Measurements from ENCODE around the gene ECE1.
"Not testable (repeated sequence)": the region's sequence is repeated elsewhere in the genome, so short reads cannot be mapped to it uniquely, and the experiment has no call there.

The ECE1 gene

GRCh38 chr1:21228224-21228623, 62.0 kb downstream of the ECE1 start:
- H3K27me3 ChIP-seq (ENCODE audit: insufficient read depth, low read length); H3K4me3 ChIP-seq (ENCODE audit: low read length); H3K9me3 ChIP-seq (ENCODE audit: insufficient read depth, low read depth, low read length); H3K9ac ChIP-seq (ENCODE audit: low read depth, low read length); H3K4me1 ChIP-seq (ENCODE audit: insufficient read depth, low read length); H3K27ac ChIP-seq (ENCODE audit: low read depth, low read length): not testable (repeated sequence)
- peaks cover 13% of the 10 kb centered on the region for H3K36me3 ChIP-seq (ENCODE audit: insufficient read depth, low read length)
- WGBS, result 97% methylated on average over 7 of the region's 7 CpGs

- H3K36me3 ChIP-seq (ENCODE audit: insufficient read depth, low read length), result peaks cover 18% of the 10 kb centered on the region
- no peak overlapping the region for H3K9ac ChIP-seq (ENCODE audit: low read depth, low read length)
- no peaks in the 10 kb centered on the region for H3K9me3 ChIP-seq (ENCODE audit: insufficient read depth, low read depth, low read length)
- no peaks in the 10 kb centered on the region for H3K4me1 ChIP-seq (ENCODE audit: insufficient read depth, low read length)
- H3K4me3 ChIP-seq (ENCODE audit: low read length), result no peak overlapping the region
- no peak overlapping the region for H3K27ac ChIP-seq (ENCODE audit: low read depth, low read length)
- no peaks in the 10 kb centered on the region for H3K27me3 ChIP-seq (ENCODE audit: insufficient read depth, low read length)
- 95% methylated on average over 33 of the region's 33 CpGs for WGBS
Measured at GRCh38 chr1:21225065-21225464, 65.2 kb downstream of the ECE1 start.

- Histone ChIP-seq H3K27me3 (ENCODE audit: insufficient read depth, low read length) (no peaks in the 10 kb centered on the region), H3K9me3 (ENCODE audit: insufficient read depth, low read depth, low read length) (no peaks in the 10 kb centered on the region), H3K9ac (ENCODE audit: low read depth, low read length) (no peak overlapping the region), H3K4me1 (ENCODE audit: insufficient read depth, low read length) (no peaks in the 10 kb centered on the region), H3K36me3 (ENCODE audit: insufficient read depth, low read length) (peaks cover 18% of the 10 kb centered on the region), H3K4me3 (ENCODE audit: low read length) (no peak overlapping the region), H3K27ac (ENCODE audit: low read depth, low read length) (no peak overlapping the region)
- 86% methylated on average over 7 of the region's 7 CpGs for WGBS
Measured at GRCh38 chr1:21220815-21221214, 69.4 kb downstream of the ECE1 start.

DNA sequence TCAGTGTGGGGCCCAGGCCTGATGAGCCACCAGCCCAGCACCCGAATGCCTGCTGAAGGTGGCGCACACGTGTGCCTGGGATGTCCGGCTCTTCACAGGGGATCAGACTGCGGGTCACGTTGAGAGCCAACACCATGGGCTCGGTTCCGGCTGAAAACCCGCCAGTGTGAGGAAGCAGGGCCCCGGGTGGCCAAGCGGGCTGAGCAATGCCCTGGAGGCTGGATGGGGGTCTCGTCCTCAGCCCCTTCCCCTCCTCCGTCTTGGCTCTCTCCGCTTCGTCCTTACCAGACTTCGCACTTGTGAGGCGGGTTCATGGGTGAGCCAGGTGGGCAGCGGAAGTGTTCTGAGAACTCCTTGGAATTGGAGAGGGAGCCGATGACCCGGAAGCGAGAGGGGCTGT, 70.6 kb downstream of the ECE1 start:
- WGBS, result 96% methylated on average over 21 of the region's 21 CpGs
- Histone ChIP-seq H3K27ac (ENCODE audit: low read depth, low read length) (no peak overlapping the region), H3K9me3 (ENCODE audit: insufficient read depth, low read depth, low read length) (no peaks in the 10 kb centered on the region), H3K4me3 (ENCODE audit: low read length) (no peak overlapping the region), H3K9ac (ENCODE audit: low read depth, low read length) (no peak overlapping the region), H3K27me3 (ENCODE audit: insufficient read depth, low read length) (no peaks in the 10 kb centered on the region), H3K4me1 (ENCODE audit: insufficient read depth, low read length) (no peaks in the 10 kb centered on the region), H3K36me3 (ENCODE audit: insufficient read depth, low read length) (peaks cover 11% of the 10 kb centered on the region)

DNA sequence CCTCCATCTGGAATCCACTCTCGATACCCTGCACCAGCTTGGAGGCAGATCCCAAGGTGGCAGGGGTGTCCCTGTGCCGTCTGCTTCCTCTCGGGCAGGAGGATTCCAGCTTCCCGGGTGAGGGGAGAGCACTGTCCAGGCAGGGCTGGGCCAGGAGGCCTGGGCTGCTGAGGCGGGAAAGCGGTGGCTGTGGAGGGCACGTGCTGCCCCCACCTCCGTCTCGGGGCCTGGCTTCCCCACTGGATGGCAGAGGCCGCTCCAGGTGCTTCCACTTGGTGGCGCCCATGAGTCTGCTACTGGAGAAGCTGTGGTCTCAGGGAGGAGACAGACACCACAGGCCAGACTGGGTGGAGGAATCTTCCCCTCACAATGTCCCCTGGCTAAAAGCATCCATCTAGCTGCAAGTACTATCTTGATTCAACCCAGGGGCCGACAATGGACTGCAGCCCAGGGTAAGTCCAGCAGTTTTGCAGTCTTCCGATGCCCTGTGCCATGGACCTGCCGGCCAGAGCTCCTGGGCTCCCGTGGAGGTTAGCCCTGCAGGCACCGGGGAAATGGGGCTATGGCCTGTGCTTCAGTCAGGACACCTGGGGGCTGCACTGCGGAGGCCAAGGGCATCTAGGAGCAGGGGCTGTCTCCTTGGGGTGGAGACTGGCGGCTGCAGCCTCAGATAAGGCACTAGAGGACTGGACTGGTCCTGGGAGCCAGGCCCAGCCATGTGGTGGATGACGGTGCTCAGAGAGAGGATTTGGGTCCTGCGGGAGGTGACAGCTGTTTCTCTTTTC, 72.3 kb downstream of the ECE1 start:
- H3K4me1 ChIP-seq (ENCODE audit: insufficient read depth, low read length), result no peaks in the 10 kb centered on the region
- 83% methylated on average over 20 of the region's 20 CpGs for WGBS
- H3K36me3 ChIP-seq (ENCODE audit: insufficient read depth, low read length), result peaks cover 8% of the 10 kb centered on the region; the same call in 1 of the 2 replicates
- no peaks in the 10 kb centered on the region for H3K9me3 ChIP-seq (ENCODE audit: insufficient read depth, low read depth, low read length)
- H3K27me3 ChIP-seq (ENCODE audit: insufficient read depth, low read length), result no peaks in the 10 kb centered on the region
- H3K4me3 ChIP-seq (ENCODE audit: low read length), result no peak overlapping the region
- H3K27ac ChIP-seq (ENCODE audit: low read depth, low read length), result no peak overlapping the region
- H3K9ac ChIP-seq (ENCODE audit: low read depth, low read length), result no peak overlapping the region

GRCh38 chr1:21216835-21217811, 73.1 kb downstream of the ECE1 start:
- 80% methylated on average over 19 of the region's 19 CpGs for WGBS

DNA sequence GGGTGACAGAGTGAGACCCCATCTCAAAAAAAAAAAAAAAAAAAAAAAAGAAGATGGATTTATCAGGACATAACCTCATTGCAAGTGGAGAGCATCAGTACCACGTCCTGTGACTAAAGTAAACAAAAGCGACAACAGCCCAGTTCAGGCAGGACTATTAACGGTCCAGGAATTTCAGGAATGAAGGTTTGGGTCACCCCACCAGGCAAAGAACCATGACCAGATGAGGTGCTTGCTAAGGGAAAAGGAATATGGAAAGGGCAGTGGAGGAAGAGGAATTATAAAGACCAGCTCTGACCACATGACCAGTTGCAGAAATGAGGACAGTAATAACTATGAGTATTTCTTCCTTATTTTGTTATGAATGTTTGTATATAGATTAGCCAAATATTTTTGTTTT, 78.1 kb downstream of the ECE1 start:
- Histone ChIP-seq H3K36me3 (ENCODE audit: insufficient read depth, low read length) (no peaks in the 10 kb centered on the region), H3K27me3 (ENCODE audit: insufficient read depth, low read length) (no peaks in the 10 kb centered on the region), H3K27ac (ENCODE audit: low read depth, low read length) (no peak overlapping the region), H3K4me1 (ENCODE audit: insufficient read depth, low read length) (no peaks in the 10 kb centered on the region), H3K4me3 (ENCODE audit: low read length) (no peak overlapping the region), H3K9ac (ENCODE audit: low read depth, low read length) (no peak overlapping the region), H3K9me3 (ENCODE audit: insufficient read depth, low read depth, low read length) (no peaks in the 10 kb centered on the region)
- 62% methylated on average over 3 of the region's 3 CpGs for WGBS

More at GRCh38 chr1:21216835-21217811, 73.1 kb downstream of the ECE1 start:
- Histone ChIP-seq H3K27me3 (ENCODE audit: insufficient read depth, low read length) (no peaks in the 10 kb centered on the region), H3K4me3 (ENCODE audit: low read length) (no peak overlapping the region), H3K9me3 (ENCODE audit: insufficient read depth, low read depth, low read length) (no peaks in the 10 kb centered on the region), H3K27ac (ENCODE audit: low read depth, low read length) (no peak overlapping the region), H3K36me3 (ENCODE audit: insufficient read depth, low read length) (peaks cover 8% of the 10 kb centered on the region; the same call in 1 of the 2 replicates), H3K9ac (ENCODE audit: low read depth, low read length) (no peak overlapping the region), H3K4me1 (ENCODE audit: insufficient read depth, low read length) (no peaks in the 10 kb centered on the region)

DNA sequence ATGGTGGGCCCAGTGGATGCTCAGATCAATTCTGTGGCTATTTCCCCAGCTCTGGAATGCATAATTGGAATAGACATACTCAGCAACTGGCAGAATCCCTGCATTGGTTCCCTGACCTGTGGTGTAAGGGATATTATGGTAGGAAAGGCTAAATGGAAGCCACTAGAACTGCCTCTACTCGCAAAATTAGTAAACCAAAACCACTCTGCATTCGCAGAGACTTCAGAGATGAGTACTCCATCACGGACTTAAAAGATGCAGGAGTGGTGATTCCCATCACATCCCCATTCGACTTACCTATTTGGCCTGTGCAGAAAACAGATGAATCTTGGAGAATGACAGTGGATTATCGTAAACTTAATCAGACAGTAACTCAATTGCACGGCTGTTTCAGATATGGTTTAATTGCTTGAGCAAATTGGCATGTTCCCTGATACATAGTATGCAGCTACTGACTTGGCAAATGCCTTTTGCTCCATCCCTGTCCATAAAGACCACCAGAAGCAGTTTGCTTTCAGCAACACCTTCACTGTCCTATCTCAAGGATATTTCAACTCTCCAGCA, 82.0 kb downstream of the ECE1 start:
- H3K4me1 ChIP-seq (ENCODE audit: insufficient read depth, low read length); H3K27me3 ChIP-seq (ENCODE audit: insufficient read depth, low read length); H3K4me3 ChIP-seq (ENCODE audit: low read length); H3K9me3 ChIP-seq (ENCODE audit: insufficient read depth, low read depth, low read length); H3K27ac ChIP-seq (ENCODE audit: low read depth, low read length); H3K9ac ChIP-seq (ENCODE audit: low read depth, low read length); H3K36me3 ChIP-seq (ENCODE audit: insufficient read depth, low read length): not testable (repeated sequence)
- 91% methylated on average over 6 of the region's 6 CpGs for WGBS

GRCh38 chr1:21206117-21206516, 84.1 kb downstream of the ECE1 start:
- WGBS, result 100% methylated on average over 2 of the region's 2 CpGs
- no peaks in the 10 kb centered on the region for H3K36me3 ChIP-seq (ENCODE audit: insufficient read depth, low read length)
- H3K27me3 ChIP-seq (ENCODE audit: insufficient read depth, low read length), result no peaks in the 10 kb centered on the region
- no peaks in the 10 kb centered on the region for H3K9me3 ChIP-seq (ENCODE audit: insufficient read depth, low read depth, low read length)
- H3K27ac ChIP-seq (ENCODE audit: low read depth, low read length), result no peak overlapping the region
- H3K9ac ChIP-seq (ENCODE audit: low read depth, low read length), result no peak overlapping the region
- H3K4me3 ChIP-seq (ENCODE audit: low read length), result no peak overlapping the region
- H3K4me1 ChIP-seq (ENCODE audit: insufficient read depth, low read length), result no peaks in the 10 kb centered on the region

DNA sequence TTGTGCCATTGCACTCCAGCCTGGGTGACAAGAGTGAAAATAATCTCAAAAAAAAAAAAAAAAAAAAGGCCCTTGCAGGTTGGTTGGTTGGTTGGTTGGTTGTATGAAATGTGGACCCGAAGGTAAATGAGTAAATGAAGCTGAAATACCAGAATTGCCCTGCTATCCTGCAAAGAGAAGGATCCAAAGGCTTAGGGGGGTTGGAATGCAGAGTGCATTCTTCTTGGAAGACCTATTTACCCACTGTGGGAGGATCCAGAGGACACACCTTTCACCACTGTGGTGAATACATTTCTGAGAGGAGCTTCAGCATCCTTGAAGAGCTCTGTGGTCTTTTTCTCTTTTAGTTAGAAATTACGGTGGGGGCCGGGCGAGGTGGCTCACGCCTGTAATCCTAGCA, 84.8 kb downstream of the ECE1 start:
- Histone ChIP-seq H3K4me3 (ENCODE audit: low read length) (no peak overlapping the region), H3K4me1 (ENCODE audit: insufficient read depth, low read length) (no peaks in the 10 kb centered on the region), H3K27ac (ENCODE audit: low read depth, low read length) (no peak overlapping the region), H3K9ac (ENCODE audit: low read depth, low read length) (no peak overlapping the region), H3K36me3 (ENCODE audit: insufficient read depth, low read length) (no peaks in the 10 kb centered on the region), H3K9me3 (ENCODE audit: insufficient read depth, low read depth, low read length) (no peaks in the 10 kb centered on the region), H3K27me3 (ENCODE audit: insufficient read depth, low read length) (0 out of 2 replicates have a peak, but pooled peaks cover 2% of the 10 kb centered on the region)
- 95% methylated on average over 5 of the region's 5 CpGs for WGBS

DNA sequence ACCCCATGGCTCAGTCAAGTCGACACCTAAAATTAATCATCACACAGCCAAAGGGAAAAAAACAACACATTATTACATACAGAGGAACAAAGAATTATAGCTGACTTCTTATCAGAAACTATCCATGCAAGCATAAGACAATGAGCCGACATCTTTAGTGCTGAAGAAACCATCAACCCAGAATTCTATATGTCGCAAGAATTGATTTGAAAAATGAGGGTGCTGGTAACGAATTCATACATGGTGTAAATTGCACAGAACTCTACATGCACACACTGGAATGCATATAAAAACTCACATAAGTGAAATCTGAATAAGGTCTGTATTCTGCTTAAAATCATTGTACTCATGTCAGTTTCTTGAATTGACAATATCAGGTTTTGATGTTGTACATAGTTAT, 88.6 kb downstream of the ECE1 start:
- Histone ChIP-seq H3K4me3 (ENCODE audit: low read length) (no peak overlapping the region), H3K9ac (ENCODE audit: low read depth, low read length) (no peak overlapping the region), H3K36me3 (ENCODE audit: insufficient read depth, low read length) (no peaks in the 10 kb centered on the region), H3K4me1 (ENCODE audit: insufficient read depth, low read length) (no peaks in the 10 kb centered on the region), H3K9me3 (ENCODE audit: insufficient read depth, low read depth, low read length) (no peaks in the 10 kb centered on the region), H3K27ac (ENCODE audit: low read depth, low read length) (no peak overlapping the region), H3K27me3 (ENCODE audit: insufficient read depth, low read length) (peaks cover 25% of the 10 kb centered on the region)
- WGBS, result 98% methylated on average over 4 of the region's 4 CpGs

All from HUES64 (cell line).